GM18951 (cell line): ENCODE measurements around the gene EYA4.

Experiments used
- POLR2A ChIP-seq: IDR thresholded peaks from 4 replicates; pipeline ENCODE4 v1.6.1; 2011; ENCODE audit warnings: mild to moderate bottlenecking; ENCODE audit not compliant: insufficient read length, insufficient read depth; ENCODE audit errors: extremely low read depth
- in situ Hi-C: fragments of 300-500 bp; cut with MboI; formaldehyde crosslinking; loops from one replicate; pipeline ENCODE4 v1.12.0; 2022; ENCODE audit warnings: low sequenced_read_pairs, mixed read lengths, inconsistent platforms; ENCODE audit not compliant: unreplicated experiment

EYA4 gene

DNA sequence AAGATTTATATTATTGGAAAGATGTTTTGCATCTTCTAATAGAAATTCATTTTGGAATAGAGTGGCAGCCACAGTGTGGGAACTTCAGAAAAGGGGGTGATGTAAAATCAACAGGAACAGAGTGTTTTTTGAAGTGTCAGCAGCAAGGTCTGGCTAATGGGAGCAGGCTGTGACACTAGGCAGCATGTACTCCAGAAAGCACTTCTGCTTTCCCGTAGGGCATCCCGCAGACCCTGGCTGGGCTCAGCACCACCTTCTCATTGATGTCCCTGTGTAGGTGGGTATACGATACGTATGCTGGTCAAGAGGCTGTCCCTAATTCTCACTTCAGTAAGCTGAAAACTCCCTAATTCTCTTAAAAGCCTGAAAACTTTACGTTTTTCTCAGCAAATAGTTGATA, 74.7 kb downstream of the EYA4 start:
- in situ Hi-C loops = no loop called here
- TF ChIP-seq POLR2A = no peak

DNA sequence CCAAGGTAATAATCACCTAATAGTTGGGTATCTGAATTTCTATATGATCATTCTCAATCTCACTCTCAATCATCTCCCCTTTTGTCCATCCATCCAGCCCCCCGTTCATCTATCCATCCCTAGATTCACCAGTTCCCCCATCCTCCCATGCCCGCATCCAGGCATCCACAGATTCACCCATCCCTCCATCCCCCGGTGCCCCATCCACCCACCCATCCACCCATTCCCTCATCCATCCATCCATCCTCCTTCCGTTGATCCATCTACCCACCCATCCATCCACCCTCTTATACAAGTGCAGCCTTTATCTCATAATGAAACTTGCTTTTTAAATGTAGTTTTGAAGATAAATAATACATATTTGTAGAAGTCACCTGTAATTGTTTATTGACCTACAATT, 76.5 kb downstream of the EYA4 start:
- no peak for TF ChIP-seq POLR2A
- in situ Hi-C loops = no loop called here

DNA sequence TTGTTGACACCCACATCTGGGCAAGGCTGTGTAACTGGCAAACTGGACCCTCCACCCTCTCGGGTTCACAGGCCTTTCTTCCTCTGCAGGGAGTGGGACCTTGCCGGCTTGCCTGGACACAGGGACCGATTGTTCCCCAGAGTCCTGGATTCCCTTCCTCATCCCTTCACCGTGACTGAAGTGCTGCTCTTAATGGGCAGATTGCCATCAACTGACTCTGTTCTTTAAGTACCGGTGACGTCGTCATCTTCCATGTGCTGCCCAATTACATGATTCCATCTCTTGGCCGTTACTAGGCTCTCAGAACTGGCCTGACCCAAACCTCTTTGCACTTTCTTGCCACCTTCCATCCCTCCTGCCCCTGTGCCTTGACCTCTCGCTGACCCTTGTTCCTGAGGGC, 85.4 kb downstream of the EYA4 start:
- TF ChIP-seq POLR2A = no peak
- in situ Hi-C loops = no loop called here

DNA sequence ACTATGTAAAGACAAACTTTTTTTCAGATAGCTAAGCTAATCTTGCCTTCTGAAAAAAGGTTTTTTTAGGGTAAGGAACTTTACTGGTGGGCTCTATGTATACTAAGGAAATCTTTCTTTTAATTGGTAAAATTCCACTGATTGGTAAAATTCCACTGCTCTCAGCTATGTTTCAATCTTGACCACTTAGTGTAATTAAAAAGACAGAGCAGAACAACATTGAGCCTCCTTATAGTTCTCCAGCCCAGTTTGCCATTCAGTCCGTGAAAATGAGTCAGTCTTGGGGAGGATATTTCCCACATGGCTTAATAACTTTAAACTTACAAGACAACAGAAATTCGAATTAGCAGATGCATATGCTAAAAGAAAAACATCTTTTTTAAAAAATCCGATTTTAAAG, 92.7 kb downstream of the EYA4 start:
- in situ Hi-C loops = no loop called here
- TF ChIP-seq POLR2A = no peak

DNA sequence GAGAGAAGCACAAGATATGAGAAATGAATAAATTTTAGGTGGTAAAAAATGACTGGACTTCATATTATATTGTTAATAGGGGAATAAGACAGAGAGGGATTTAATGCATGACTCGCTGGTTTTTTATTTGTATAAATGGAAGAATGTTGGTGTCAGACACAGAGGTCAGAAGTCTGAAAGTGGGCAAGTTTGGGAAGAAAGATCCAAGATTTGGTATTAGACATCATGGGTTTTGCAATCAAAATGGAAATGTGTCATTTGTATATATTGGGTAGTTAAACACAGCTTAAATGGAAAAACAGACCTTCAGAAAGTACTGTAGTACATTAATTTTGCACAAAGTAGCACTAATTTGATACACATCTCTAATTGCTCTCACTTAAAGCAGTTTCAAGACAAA, 96.2 kb downstream of the EYA4 start:
- in situ Hi-C loops = no loop called here
- TF ChIP-seq POLR2A = no peak

DNA sequence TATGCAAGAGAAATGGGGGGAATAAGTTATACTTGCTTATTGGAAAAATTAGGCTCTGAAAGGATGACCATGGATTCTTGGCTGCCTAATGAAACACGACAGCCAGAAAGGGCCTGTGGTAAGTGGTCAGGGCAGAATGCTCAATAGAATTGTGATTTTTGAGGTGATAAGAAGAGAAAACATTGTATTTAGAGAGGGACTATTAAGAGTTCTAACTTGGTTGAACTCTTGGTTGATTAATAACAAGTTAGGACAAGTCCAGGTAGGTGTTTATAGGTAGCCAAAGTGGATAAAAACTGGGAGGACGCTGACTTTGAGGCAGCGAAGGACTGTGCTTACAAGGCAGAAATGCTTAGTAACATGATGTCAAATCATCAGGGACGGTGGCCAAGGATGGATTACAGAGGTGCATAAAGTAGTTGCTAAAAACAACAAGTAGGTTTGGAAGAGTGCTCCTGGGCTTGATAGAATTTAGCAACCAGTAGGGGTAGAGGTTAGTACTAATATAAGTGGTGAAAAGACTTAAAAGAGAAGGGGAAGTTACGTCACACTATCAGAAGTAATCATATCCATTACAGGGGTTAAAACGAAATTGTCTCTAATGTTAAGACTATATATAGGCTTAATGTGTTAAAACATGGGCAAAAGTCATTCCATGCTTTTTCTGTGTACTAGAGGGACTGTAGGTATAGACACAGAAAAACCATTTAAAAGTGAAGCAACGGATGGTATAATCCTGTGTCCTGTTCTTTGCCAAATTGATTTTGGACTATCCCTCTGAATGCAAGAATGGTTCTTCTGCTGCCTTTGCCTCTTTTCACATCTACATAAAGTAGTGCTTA, 98.6 kb downstream of the EYA4 start:
- no peak for TF ChIP-seq POLR2A
- in situ Hi-C loops = no loop called here

DNA sequence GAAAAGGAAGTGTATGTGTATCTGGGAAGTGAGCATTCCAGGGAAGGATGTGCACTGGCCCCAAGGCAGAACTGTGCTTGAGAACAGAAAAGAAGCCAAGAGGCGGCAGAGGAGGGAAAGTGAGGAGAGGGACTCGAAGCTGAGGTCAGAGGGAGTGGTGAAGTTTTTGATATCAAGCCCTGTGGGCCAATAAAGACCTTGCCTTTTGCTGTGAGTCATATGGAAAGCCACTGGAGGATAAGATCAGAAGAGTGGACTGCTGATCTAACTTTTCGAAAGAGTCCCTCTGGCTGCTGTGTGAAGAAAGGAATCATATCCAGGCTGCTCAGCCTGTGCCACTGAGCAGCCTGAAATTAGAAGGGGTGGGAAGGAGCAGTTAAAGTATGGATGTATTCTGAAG, 99.4 kb downstream of the EYA4 start:
- in situ Hi-C loops = no loop called here
- TF ChIP-seq POLR2A = no peak

DNA sequence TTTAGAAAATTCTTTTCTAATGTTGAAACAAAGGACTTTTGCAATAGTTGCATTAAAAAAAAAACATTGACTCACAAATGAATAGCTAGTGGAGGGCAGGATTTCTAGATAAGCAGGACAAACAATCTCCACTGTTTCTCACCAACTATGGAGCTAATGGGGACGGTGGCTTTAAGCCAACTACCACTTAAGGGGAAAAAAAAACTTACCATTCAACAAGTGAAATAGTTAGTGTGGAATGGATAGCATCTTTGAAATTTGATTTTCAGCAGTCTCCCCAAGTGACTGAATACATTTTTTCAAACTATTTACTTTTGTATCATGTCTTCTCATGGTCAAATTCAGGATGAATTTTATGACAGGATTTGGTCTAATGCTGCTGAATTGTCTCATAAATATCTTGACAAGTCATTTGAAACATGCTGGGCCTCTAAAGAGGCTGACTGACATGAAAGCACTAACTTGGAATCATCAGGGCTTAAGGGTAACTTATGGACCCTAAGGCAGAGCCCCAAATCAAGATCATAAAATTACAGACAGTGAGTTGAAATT, 100.5 kb downstream of the EYA4 start:
- no peak for TF ChIP-seq POLR2A
- in situ Hi-C loops = no loop called here

DNA sequence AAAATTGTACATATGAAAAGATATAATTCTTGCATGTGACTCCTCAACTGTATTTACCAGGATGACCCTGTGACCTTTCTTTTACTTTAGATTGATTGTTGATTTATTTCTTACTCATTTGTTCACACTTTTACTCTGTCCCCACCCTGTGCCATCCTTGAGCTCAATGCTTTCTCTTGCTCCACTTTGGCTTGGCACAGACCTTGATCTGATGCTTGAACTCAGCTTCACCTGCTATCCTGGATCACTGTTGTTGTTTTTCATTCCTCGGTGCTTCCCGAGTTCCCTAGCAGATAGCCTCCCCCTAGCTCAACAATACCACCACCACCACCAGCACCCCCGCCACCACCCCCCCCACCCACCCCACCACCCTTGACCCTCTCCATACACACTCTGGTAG, 102.1 kb downstream of the EYA4 start:
- in situ Hi-C loops = no loop called here

DNA sequence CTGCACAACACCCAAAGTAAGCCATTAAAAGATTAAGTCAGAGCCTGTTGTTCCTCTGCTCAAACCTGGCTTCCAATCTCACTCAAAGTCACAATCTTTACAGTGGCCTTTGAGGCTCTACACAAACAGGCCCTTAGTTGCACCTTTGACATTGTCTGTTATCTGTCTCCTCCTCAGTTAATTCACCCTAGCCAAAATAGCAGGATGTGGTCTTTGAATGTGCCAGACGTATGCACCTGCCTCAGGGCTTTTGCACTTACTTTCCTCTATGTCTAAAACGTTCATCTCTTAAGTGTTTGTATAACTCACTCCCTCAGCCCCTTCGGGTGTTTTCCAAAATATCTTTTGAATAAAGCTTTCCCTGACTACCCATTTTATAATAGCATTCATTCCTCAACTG, 107.7 kb downstream of the EYA4 start:
- in situ Hi-C loops = no loop called here
- no peak for TF ChIP-seq POLR2A

More for the DNA sequence above, 102.1 kb downstream of the EYA4 start:
- TF ChIP-seq POLR2A = no peak

DNA sequence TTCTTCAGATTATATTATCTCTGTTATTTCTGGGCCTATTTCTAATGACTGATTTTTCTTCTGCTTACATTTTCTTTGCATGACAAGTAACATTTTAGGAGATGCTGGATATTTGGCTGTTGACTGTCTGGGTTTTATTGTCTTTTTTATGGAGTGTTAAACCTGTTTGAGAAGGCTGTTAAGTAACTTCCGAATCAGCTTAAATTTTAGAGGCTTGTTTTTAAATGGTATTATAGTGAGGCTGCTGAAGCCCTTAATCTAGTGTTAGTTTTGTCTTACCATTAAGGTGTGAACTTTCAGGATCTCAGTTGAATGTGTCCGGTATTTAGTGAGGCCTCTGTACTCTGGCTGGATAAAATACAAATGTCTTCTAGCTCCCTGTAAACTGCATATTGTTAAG, 109.8 kb downstream of the EYA4 start:
- no peak for TF ChIP-seq POLR2A
- in situ Hi-C loops = no loop called here

DNA sequence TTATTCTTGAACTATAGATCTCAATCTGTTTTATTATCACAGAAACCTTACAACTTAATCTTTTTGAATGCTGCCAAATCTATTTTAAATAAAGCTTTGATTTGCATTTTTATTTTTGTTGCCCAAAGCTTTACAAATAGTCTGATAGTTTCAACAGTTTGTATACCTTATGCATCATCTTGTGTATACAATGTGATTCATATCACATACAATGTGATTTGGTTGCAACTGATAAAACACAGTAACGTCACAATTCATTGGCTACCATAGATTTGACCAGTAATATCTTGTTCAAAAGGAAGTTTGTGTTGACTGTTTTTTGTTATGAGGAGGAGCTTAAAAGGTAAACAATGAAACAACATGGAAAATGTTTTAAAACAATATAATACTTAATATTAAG, 110.9 kb downstream of the EYA4 start:
- in situ Hi-C loops = no loop called here
- no peak for TF ChIP-seq POLR2A

DNA sequence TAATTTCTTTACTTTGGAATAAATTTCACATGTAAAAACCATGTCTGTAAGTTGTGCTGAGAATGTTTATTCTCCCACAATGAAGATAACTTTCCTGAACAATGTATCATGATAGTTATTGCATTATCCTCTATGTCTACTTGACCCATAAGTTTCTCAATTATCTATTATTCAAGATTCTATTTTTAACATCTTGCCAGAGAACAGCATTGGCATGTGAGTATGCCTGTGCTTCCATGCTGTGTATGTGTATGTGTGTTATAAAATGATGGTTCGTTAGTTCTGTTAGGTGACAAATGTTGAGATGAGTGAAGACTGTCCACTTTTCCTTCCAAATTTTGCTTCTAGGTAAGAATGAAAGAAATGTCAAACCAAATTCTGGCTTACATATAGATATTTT, 111.9 kb downstream of the EYA4 start:
- TF ChIP-seq POLR2A = no peak
- in situ Hi-C loops = no loop called here

DNA sequence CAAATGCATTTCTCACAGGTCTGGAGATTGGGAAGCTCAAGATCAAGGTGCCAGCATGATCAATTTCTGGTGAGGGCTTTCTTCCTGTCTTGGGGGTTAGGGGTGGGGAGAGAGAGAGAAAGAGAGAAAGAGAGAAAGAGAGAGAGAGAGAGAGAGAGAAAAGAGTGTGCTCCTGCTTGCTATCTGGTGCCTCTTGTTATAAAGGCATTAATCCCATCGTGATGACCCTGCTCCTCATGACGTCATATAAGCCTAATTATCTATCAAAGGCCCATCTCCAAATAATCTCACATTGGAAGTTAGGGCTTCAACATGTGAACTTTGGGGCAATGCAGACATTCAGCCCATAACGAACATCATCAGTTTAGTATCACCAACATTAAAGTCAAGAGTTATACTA, 114.8 kb downstream of the EYA4 start:
- TF ChIP-seq POLR2A = no peak
- in situ Hi-C loops = no loop called here

DNA sequence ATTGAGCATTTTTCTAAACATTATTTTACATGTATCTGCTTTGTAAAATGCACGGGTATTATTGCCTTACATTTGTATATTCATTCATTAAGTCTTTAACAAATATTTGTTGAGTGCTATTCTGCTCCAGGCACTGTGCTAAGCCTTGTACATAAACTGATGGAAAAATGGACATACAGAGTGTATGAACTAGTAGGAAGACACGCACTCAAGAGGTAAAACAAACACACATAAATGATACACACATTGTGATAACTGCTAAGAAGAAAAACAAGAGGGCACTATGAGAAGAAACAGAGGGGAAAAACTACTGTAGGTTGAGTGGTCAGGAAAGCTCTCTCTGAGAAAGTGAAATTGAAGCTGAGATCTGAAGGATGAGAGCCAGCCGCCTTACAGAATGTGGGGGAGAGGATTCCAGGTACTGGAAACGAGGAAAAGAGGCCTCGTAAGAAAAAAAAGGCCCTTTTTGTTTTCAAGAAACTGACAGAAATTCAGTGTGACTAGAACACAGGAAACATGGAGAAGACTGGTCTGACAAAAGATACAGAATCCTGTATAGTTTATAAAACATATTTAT, 117.5 kb downstream of the EYA4 start:
- in situ Hi-C loops = no loop called here
- TF ChIP-seq POLR2A = no peak

DNA sequence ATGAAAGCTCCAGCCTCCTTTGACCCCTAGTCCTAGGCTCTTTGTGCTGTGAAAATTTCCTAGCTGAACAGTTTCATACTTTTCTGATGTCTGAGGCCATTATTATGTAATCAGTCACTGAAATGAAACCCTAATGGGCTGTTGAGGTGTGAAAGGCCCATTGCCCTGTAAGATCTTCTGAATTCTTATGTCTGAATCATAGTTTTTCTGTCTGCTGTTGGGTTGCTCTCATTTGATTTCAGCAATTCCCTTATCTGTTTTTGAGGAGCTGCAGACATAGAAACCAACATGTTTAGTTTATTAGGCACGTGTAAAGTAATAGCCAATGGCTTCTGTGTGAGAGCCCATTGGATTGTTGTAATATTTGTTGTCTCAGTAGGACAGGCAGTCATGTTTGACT, 118.1 kb downstream of the EYA4 start:
- no peak for TF ChIP-seq POLR2A
- in situ Hi-C loops = no loop called here
